Breast epithelium (tissue), 3 donors: ENCODE results near the gene HOXA2.

Experiments used
- POLR2AphosphoS5 ChIP-seq, 3 donors: sonication (generic); formaldehyde crosslinking; IDR thresholded peaks; one replicate each; pipeline ENCODE4 v1.6.1; 2017; ENCODE audit warnings: antibody characterized with exemption in 3 of 3
- TF ChIP-seq, protein P1 (sequence below), 3 donors: fragments of 450-650 bp; IDR thresholded peaks; one replicate each; pipeline ENCODE4 v1.5.1; 2016 to 2017; ENCODE audit warnings: antibody characterized with exemption in 3 of 3, mild to moderate bottlenecking in 3 of 3, moderate library complexity in 3 of 3

DNA sequence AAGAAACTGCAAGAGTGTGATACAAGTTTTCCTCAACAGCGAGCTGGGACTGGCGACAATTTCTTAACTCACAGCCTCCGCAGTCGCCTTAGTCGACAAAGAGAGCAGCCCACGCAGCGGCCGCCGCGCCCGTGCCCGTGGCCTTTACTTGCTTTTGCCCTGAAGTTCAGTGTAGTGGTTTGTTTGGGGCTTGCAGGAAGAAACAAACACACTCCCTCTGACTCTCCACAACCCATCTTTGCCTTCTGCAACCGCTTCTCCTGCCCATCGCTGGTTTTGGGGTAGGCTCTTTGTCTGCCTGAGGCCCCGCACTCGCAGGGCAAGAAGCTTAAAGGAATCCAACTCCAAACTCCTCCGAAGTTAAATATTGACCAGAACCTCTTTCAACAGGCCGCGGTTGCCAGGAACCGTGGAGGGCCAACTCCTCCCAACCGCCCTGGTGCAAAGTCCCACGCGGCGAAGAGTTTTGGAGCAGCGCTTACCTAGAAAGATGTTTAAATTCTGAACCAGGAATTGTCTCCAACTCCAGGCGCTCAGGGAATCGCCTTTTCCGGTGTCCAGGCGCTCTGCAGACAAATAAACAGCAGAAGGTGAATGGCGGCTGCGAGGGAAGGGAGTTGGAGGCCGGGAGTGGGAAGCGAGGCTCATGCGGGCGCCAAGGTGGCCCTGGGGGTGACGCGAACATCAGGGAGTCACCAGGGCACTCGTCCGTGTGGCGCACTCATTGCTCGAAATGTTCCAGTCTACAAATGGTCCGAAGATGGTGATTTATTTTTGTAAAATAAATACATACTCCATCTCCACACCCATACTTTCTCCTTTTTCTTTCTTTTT is 19.8 kb upstream of the HOXA2 start:
- TF ChIP-seq, protein P1, sequence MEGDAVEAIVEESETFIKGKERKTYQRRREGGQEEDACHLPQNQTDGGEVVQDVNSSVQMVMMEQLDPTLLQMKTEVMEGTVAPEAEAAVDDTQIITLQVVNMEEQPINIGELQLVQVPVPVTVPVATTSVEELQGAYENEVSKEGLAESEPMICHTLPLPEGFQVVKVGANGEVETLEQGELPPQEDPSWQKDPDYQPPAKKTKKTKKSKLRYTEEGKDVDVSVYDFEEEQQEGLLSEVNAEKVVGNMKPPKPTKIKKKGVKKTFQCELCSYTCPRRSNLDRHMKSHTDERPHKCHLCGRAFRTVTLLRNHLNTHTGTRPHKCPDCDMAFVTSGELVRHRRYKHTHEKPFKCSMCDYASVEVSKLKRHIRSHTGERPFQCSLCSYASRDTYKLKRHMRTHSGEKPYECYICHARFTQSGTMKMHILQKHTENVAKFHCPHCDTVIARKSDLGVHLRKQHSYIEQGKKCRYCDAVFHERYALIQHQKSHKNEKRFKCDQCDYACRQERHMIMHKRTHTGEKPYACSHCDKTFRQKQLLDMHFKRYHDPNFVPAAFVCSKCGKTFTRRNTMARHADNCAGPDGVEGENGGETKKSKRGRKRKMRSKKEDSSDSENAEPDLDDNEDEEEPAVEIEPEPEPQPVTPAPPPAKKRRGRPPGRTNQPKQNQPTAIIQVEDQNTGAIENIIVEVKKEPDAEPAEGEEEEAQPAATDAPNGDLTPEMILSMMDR (IDR thresholded peaks at IDR 0.05): no peak
- no peak for TF ChIP-seq POLR2AphosphoS5 (IDR thresholded peaks at IDR 0.05)
